Brain pericyte (primary cell): ENCODE results near the gene RYR1.
"Not testable (repeated sequence)": the region's sequence is repeated elsewhere in the genome, so short reads cannot be mapped to it uniquely, and the experiment has no call there.

Experiments
- DNase-seq: peaks from one replicate; pipeline ENCODE4 v3.0.0-alpha.2; 2012; ENCODE audit warnings: low read depth, low spot score

RYR1 gene

GRCh38 chr19:38561658-38562057 is 128.2 kb downstream of the RYR1 start:
- no peak for DNase-seq

GRCh38 chr19:38562096-38562495 is 128.6 kb downstream of the RYR1 start:
- no peak for DNase-seq

GRCh38 chr19:38563475-38563874 is 130.0 kb downstream of the RYR1 start:
- no peak for DNase-seq

GRCh38 chr19:38564981-38565690 is 131.6 kb downstream of the RYR1 start:
- DNase-seq = no peak

- no peak for DNase-seq
Observed at GRCh38 chr19:38565691-38566105, 132.2 kb downstream of the RYR1 start.

- DNase-seq = no peak
Observed at GRCh38 chr19:38569368-38569983, 136.0 kb downstream of the RYR1 start.

GRCh38 chr19:38571682-38572081 is 138.2 kb downstream of the RYR1 start:
- DNase-seq = no peak

- no peak for DNase-seq
Observed at GRCh38 chr19:38577826-38578225, 144.3 kb downstream of the RYR1 start.

GRCh38 chr19:38579304-38579703 is 145.8 kb downstream of the RYR1 start:
- not testable (repeated sequence) for DNase-seq

- DNase-seq = no peak
Observed at GRCh38 chr19:38580080-38580479, 146.6 kb downstream of the RYR1 start.

- DNase-seq = no peak
Observed at GRCh38 chr19:38583219-38583984, 149.9 kb downstream of the RYR1 start.

- no peak for DNase-seq
Observed at GRCh38 chr19:38583985-38584305, 150.5 kb downstream of the RYR1 start.

GRCh38 chr19:38587562-38587961 is 154.1 kb downstream of the RYR1 start:
- DNase-seq = no peak

GRCh38 chr19:38588041-38588440 is 154.6 kb downstream of the RYR1 start:
- no peak for DNase-seq

GRCh38 chr19:38592940-38593339 is 159.4 kb downstream of the RYR1 start:
- no peak for DNase-seq

- DNase-seq = no peak
Observed at GRCh38 chr19:38596057-38596981, 162.8 kb downstream of the RYR1 start.

GRCh38 chr19:38597075-38597474 is 163.6 kb downstream of the RYR1 start:
- DNase-seq = no peak

- no peak for DNase-seq
Observed at GRCh38 chr19:38599722-38600121, 166.2 kb downstream of the RYR1 start.

- DNase-seq = not testable (repeated sequence)
Observed at GRCh38 chr19:38602856-38603255, 169.4 kb downstream of the RYR1 start.

GRCh38 chr19:38606131-38606530 is 172.6 kb downstream of the RYR1 start:
- no peak for DNase-seq

- DNase-seq = no peak
Observed at GRCh38 chr19:38614289-38614688, 180.8 kb downstream of the RYR1 start.
